GM19397 (cell line): ENCODE data around the gene LRP2.
A peak's percentile ranks its signal among the peaks of the same experiment; 100 is the strongest.

Experiments
- ATAC-seq: cut with Tn5 transposase; IDR thresholded peaks from one replicate; pipeline ENCODE4 v1.9.1; 2021; ENCODE audit warnings: mild to moderate bottlenecking, moderate library complexity; ENCODE audit not compliant: unreplicated experiment

Gene LRP2

GRCh38 chr2:169131587-169132512, 230.5 kb downstream of the LRP2 start:
- peak; percentile 64 for ATAC-seq

- no peak for ATAC-seq
Observed at GRCh38 chr2:169129703-169130243, 232.6 kb downstream of the LRP2 start.

GRCh38 chr2:169119851-169120250, 242.5 kb downstream of the LRP2 start:
- ATAC-seq = no peak

- no peak for ATAC-seq
Observed at GRCh38 chr2:169119123-169119760, 243.1 kb downstream of the LRP2 start.

- ATAC-seq = no peak
Observed at GRCh38 chr2:169118060-169118459, 244.3 kb downstream of the LRP2 start.

- no peak for ATAC-seq
Observed at GRCh38 chr2:169116993-169117392, 245.3 kb downstream of the LRP2 start.

- ATAC-seq = no peak
Observed at GRCh38 chr2:169116327-169116726, 246.0 kb downstream of the LRP2 start.

GRCh38 chr2:169114056-169114455, 248.3 kb downstream of the LRP2 start:
- ATAC-seq = no peak

GRCh38 chr2:169112841-169113240, 249.5 kb downstream of the LRP2 start:
- ATAC-seq = no peak

- ATAC-seq = no peak
Observed at GRCh38 chr2:169110916-169111315, 251.4 kb downstream of the LRP2 start.

- no peak for ATAC-seq
Observed at GRCh38 chr2:169110419-169110818, 251.9 kb downstream of the LRP2 start.

- ATAC-seq = no peak
Observed at GRCh38 chr2:169109502-169110409, 252.6 kb downstream of the LRP2 start.

GRCh38 chr2:169108099-169108884, 254.0 kb downstream of the LRP2 start:
- no peak for ATAC-seq

GRCh38 chr2:169107645-169108044, 254.7 kb downstream of the LRP2 start:
- ATAC-seq = peak; percentile 82

- ATAC-seq = no peak
Observed at GRCh38 chr2:169106563-169107545, 255.5 kb downstream of the LRP2 start.

- ATAC-seq = no peak
Observed at GRCh38 chr2:169106134-169106533, 256.2 kb downstream of the LRP2 start.

- no peak for ATAC-seq
Observed at GRCh38 chr2:169105476-169105875, 256.9 kb downstream of the LRP2 start.

GRCh38 chr2:169104848-169105247, 257.5 kb downstream of the LRP2 start:
- ATAC-seq = no peak

- ATAC-seq = no peak
Observed at GRCh38 chr2:169095621-169096105, 266.7 kb downstream of the LRP2 start.
